ENCODE measurements around the gene EBF3.

Gene EBF3

DNA sequence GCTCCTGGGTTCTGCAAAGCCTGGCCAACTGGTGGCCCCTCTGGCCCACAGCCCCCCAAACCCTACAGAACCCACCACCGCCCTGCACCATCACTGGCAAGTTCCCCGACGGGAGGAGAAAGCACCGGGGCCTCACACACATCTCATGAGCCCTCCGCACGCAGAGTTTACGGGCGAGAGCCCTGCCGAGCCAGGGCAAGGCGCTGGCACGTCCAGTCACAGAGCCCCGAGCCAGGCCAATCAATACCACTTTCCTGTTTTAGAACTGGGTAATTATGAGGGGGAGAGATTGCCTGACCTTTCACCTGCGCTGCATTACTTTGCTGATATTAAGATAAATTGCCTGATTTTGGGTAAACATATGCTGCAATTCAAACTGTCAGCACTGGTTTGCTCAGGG, 113.3 kb downstream of the EBF3 start:
- no peak for DNase-seq

DNA sequence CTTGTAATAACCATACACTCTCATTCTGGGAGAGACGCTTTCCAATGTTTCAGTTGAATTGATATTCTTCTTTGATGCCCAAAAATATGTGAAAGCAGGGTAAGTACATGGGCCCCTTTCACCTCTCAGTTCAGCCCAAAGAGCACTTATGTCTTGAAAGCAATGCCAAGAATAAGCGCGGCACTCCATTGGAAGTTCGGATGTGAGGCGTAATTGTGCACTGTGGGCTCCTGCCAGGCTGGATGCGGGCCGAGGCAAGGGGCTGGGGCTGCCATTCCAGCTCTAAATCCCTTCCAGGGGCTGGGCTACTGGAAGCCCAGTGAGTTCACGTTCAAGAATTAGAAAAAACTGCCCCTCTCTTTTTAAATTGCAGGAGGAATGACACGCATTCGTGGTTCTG, 113.8 kb downstream of the EBF3 start:
- no peak for DNase-seq

GRCh38 chr10:129849853-129850252, 114.2 kb downstream of the EBF3 start:
- DNase-seq, result no peak

- no peak for DNase-seq
These were observed 114.7 kb downstream of the EBF3 start for GRCh38 chr10:129849452-129849750.

- no peak for DNase-seq
These were observed 115.2 kb downstream of the EBF3 start for GRCh38 chr10:129848696-129849451.

DNA sequence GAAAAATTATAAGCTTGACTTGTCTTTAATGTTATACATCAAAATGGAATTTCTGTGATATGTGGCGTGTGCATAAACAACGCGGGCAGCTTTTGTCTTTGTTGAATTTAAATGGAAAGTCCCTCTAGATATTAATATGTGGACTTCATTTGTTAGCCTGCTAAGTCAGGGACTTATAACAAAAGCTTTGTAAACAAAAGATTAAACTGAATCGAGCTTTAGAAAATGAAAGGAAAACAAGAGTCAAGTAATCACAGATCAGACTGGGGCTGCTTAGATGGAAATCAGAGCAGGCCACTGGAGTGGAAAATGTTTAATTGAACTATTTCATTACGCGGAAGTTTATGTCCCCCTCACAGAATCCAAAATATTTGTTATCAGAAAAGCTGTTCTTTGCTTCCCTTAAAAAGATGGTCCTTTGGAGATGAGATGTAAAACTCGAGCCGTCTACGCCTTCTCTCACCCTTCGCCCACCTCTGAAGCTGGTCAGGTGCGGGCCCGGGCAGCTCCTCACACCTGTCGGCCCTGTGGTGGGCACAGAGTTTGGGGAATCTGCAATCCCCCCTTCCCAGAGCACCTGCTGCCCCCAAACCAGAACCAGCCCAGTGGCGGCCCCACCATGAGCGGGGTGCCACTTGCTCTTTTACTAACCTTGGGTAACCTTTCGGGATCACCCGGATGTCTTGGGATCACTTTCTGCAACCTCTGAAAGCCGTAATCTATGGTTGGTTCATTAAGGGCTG, 116.2 kb downstream of the EBF3 start:
- no peak for DNase-seq

DNA sequence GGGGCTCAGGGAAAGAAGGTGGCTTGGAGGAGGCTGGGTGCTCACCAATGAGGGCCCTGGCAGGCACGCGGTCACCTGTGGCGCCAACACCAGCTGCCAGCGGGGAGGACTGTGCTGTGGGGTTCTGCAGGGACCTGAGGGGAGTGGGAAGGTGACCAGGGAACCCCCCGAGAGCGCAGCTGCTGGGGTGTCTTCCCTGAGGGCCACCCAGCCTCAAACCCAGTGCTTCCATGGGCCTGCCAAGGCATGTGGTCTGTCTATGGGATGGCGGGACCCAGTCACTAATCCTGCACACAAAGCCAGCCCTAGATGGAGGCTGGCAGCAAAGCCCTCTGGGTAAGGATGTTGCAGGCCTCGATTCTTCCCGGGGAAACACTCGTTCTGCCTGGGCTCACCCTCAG, 117.1 kb downstream of the EBF3 start:
- DNase-seq, result no peak

- no peak for DNase-seq
These were observed 118.8 kb downstream of the EBF3 start for GRCh38 chr10:129845111-129845753.

- no peak for DNase-seq
These were observed 119.8 kb downstream of the EBF3 start for GRCh38 chr10:129844216-129844766.

- DNase-seq, result no peak
These were observed 120.4 kb downstream of the EBF3 start for GRCh38 chr10:129843702-129844101.

DNA sequence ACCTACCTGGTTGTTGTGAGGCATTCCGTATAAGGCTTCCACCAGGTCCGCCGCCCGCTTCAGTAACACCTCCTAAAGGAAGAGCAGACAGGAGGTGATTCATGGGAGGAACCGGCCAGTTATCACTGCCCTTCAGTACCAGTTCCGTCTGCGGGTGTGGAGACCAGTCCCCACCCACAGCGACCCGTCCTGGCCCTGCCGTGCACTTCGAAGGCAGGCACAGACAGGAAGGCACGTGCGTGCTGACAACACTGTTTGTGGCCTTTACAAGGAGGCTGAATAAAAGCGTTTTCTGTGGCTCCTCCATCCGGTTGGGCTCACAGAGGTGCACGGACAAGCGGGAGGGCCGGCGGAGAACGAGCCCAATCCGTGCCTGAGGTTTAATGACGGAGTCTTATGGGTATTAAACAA, 120.9 kb downstream of the EBF3 start:
- DNase-seq, result no peak

GRCh38 chr10:129842031-129842430, 122.0 kb downstream of the EBF3 start:
- no peak for DNase-seq

- no peak for DNase-seq
These were observed 122.5 kb downstream of the EBF3 start for GRCh38 chr10:129841590-129841989.

- no peak for DNase-seq
These were observed 123.0 kb downstream of the EBF3 start for GRCh38 chr10:129841071-129841470.

- no peak for DNase-seq
These were observed 123.9 kb downstream of the EBF3 start for GRCh38 chr10:129840196-129840590.

GRCh38 chr10:129839285-129840195, 124.5 kb downstream of the EBF3 start:
- no peak for DNase-seq

DNA sequence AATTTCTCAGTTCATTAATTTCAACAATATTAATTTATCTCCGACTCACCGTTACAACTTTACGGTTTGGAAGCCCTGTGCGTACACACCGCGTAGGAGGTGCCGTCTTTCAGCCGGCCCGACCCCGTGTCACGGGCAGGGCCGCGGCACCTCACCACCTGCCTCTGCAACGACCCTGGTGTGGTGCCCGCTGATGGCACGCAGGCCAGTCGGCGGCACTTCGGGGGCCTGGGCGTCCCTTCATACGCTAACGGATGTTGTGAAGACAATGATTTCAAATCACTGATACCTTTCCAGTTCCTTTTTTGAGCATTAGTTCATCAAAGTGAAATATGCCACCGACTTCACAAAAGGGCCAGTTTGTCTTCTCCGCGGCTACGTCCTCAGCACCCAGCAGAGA, 125.3 kb downstream of the EBF3 start:
- no peak for DNase-seq

GRCh38 chr10:129837909-129838582, 126.0 kb downstream of the EBF3 start:
- DNase-seq, result no peak

DNA sequence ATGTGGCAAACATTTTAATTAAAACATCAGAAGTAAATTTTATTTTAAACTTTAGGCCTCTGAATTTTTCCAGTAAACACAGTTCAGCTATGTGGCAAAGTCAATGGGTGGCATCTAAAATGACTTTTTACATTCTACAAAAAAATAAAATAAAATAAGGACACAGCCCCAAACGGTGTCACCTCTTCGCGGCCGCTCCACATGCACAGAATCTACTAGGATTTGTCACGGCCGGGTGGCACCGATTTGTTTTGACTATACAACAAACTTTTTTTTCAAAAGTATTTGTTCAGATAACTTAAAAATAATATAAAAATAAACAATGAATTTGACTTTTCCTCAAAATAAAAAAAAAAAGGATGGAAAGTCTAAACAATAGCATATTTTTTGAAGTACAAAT, 127.8 kb downstream of the EBF3 start:
- DNase-seq, result no peak

DNA sequence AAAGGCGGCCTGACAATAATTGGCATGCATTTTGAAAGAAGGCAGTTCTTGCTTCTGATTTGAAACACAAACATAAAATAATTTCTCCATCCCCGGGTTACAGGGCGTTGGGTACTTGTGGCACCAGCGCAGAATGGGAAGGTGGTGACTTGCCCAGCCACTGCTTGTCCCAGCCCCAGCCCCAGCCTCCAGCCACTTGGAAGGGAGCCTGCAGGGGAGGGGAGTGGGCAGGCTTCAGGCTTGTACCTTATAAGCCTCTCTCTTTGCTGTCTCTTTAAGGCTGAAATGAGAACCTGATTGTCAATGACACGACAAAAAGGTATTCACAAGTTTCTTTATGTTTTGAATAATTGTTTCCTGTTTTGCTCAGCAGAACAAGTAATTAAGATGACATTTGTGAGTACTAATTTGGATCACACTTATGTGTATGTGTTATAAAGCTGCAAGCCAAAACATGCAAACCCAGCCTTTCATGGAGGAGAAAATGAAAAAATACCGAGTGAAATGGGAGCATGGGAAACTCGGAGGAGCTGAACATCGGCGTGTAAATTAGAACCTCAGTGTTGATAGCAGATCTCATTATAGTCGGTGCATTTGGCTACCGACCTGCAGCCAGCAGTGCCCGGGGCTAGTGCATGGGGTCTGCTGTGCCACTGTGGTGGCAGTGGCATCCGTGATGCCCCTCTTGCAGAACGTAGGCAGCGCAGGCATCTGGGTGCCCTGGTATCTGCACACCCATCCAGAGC, 129.9 kb downstream of the EBF3 start:
- DNase-seq, result no peak

DNA sequence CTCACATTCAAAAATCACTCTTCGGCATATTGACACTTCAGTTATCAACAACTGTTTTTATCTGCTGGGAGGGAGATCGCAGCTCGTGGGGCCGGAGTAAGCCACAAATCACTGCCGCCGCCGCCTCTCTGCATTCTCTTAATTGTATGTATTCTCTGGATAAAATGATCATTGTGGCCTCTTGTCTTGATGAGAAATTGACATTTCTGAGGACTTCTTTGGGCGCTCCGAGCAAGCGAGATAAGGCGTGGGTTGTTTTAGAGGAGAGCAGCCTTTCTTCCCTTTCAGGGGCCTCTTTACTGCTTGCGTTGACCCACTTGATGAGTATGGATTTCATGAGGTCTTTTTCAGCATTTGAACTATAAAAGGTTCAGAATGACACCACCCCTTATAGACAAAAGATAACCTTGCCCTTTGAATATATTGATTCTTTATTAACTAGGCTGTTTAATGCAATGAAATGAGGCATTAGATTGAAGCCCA, 130.6 kb downstream of the EBF3 start:
- no peak for DNase-seq

Data from inflammatory macrophage (primary cell).